ENCODE data around the gene IQGAP2.

- TF ChIP-seq, protein P1, sequence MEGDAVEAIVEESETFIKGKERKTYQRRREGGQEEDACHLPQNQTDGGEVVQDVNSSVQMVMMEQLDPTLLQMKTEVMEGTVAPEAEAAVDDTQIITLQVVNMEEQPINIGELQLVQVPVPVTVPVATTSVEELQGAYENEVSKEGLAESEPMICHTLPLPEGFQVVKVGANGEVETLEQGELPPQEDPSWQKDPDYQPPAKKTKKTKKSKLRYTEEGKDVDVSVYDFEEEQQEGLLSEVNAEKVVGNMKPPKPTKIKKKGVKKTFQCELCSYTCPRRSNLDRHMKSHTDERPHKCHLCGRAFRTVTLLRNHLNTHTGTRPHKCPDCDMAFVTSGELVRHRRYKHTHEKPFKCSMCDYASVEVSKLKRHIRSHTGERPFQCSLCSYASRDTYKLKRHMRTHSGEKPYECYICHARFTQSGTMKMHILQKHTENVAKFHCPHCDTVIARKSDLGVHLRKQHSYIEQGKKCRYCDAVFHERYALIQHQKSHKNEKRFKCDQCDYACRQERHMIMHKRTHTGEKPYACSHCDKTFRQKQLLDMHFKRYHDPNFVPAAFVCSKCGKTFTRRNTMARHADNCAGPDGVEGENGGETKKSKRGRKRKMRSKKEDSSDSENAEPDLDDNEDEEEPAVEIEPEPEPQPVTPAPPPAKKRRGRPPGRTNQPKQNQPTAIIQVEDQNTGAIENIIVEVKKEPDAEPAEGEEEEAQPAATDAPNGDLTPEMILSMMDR (IDR thresholded peaks at IDR 0.05; ENCODE audit: insufficient read depth, low read length, poor library complexity, severe bottlenecking) = no peak
- no peak for TF ChIP-seq EZH2phosphoT487 (conservative IDR thresholded peaks at IDR 0.05; ENCODE audit: low read length)
Measured at GRCh38 chr5:76677849-76678472, 274.9 kb downstream of the IQGAP2 start.

Data from SU-DHL-6 (cell line).